H1 (cell line): Measurements from ENCODE around the gene FRMD4A. TPM values are rescaled to one million over a fixed set of nuclear protein-coding genes. Genes with fewer than 3 reads are reported as not detected.
A peak's percentile ranks its signal among the peaks of the same experiment; 100 is the strongest.

Experiments used
- CTCF ChIA-PET: fragments of 300-600 bp; sonication (Branson Sonifier 250); formaldehyde crosslinking; loops from one replicate; lab custom pipeline; 2021; ENCODE audit not compliant: partially characterized antibody; lab: Charles Lee
- POLR2A ChIA-PET: fragments of 300-600 bp; sonication (Branson Sonifier 250); formaldehyde crosslinking; loops from one replicate; lab custom pipeline; 2021; ENCODE audit warnings: inconsistent platforms; ENCODE audit not compliant: partially characterized antibody; lab: Charles Lee
- DNase-seq, 2 experiments: peaks; one replicate each; pipeline versions ENCODE4 v3.0.0 to v3.0.0-alpha.2; 2010 to 2022; ENCODE audit warnings: low spot score in 2 of 2, low read depth in 1 of 2, mixed read lengths in 1 of 2
- FAIRE-seq: peaks from 2 replicates; lab custom pipeline; 2011; peaks lifted over from hg19 to GRCh38; lab: Jason Lieb, UNC
- H2AFZ ChIP-seq: 2 replicates; pipeline ENCODE4 v1.8.1; 2012; ENCODE audit warnings: low read length, inconsistent platforms
- H2AK5ac ChIP-seq: 2 replicates; pipeline ENCODE4 v1.6.1; 2013; ENCODE audit warnings: low read depth, low read length
- H2BK120ac ChIP-seq: replicated peaks from 2 replicates; pipeline ENCODE3; 2013; ENCODE audit warnings: low read depth, low read length, inconsistent platforms
- H2BK12ac ChIP-seq: 2 replicates; pipeline ENCODE4 v1.6.1; 2013; ENCODE audit warnings: low read depth, low read length
- H2BK15ac ChIP-seq: 2 replicates; pipeline ENCODE4 v1.6.1; 2013; ENCODE audit warnings: low read length
- H2BK20ac ChIP-seq: 2 replicates; pipeline ENCODE4 v1.6.1; 2013; ENCODE audit warnings: low read length
- H2BK5ac ChIP-seq: 2 replicates; pipeline ENCODE4 v1.6.1; 2013; ENCODE audit warnings: low read depth, low read length
- H3K14ac ChIP-seq: 2 replicates; pipeline ENCODE4 v1.6.1; 2013; ENCODE audit warnings: inconsistent platforms; ENCODE audit not compliant: insufficient read length
- H3K18ac ChIP-seq: 2 replicates; pipeline ENCODE4 v1.6.1; 2013; ENCODE audit warnings: low read length; ENCODE audit errors: extremely low read depth
- H3K23ac ChIP-seq: 2 replicates; pipeline ENCODE4 v1.6.1; 2013; ENCODE audit warnings: inconsistent platforms; ENCODE audit not compliant: insufficient read length
- H3K23me2 ChIP-seq: 2 replicates; pipeline ENCODE4 v1.6.1; 2013; ENCODE audit warnings: low read depth, low read length
- H3K27ac ChIP-seq: 2 replicates; pipeline ENCODE4 v1.6.1; 2011; ENCODE audit warnings: low read depth, low read length, inconsistent platforms
- H3K27me3 ChIP-seq, 4 experiments: replicated peaks in 1 of 4; 1 replicate in 1 of 4; 2 replicates in 3 of 4; pipeline versions ENCODE4 v1.6.1 to v1.8.1; 2011 to 2013; ENCODE audit warnings: low read length in 3 of 4, mild to moderate bottlenecking in 3 of 4, inconsistent platforms in 2 of 4, mixed read lengths in 2 of 4, moderate library complexity in 1 of 4; ENCODE audit not compliant: control insufficient read depth in 3 of 4, insufficient read depth in 3 of 4; ENCODE audit errors: extremely low read depth in 1 of 4
- H3K36me3 ChIP-seq, 4 experiments: 2 replicates each; pipeline versions ENCODE4 v1.6.1 to v1.8.1; 2011 to 2013; ENCODE audit warnings: mild to moderate bottlenecking in 4 of 4, low read length in 3 of 4, moderate library complexity in 2 of 4, control low read depth in 1 of 4, inconsistent platforms in 1 of 4; ENCODE audit not compliant: insufficient read depth in 4 of 4, control insufficient read depth in 2 of 4
- H3K4ac ChIP-seq: replicated peaks from 2 replicates; pipeline ENCODE3; 2013; ENCODE audit warnings: low read length, low read depth, mixed read lengths, inconsistent platforms; ENCODE audit not compliant: insufficient read length
- H3K4me1 ChIP-seq, 4 experiments: replicated peaks in 1 of 4; 1 replicate in 1 of 4; 2 replicates in 3 of 4; pipeline versions ENCODE4 v1.6.1 to v1.8.1; 2011 to 2013; ENCODE audit warnings: low read length in 3 of 4, inconsistent platforms in 2 of 4, mixed read lengths in 1 of 4; ENCODE audit not compliant: insufficient read depth in 4 of 4, control insufficient read depth in 3 of 4
- H3K4me2 ChIP-seq, 2 experiments: 2 replicates each; pipeline versions ENCODE4 v1.6.1 to v1.8.1; 2011 to 2013; ENCODE audit warnings: low read depth in 2 of 2, low read length in 2 of 2, control low read depth in 1 of 2, inconsistent platforms in 1 of 2, mild to moderate bottlenecking in 1 of 2; ENCODE audit not compliant: insufficient read depth in 1 of 2
- H3K4me3 ChIP-seq, 4 experiments: fragments of 200-600, 300-600 bp in 1 of 4; sonication (generic), shearing (Covaris generic), sonication (Bioruptor Twin) in 1 of 4; 2 replicates each; pipeline versions ENCODE4 v1.5.1 to v1.8.1; 2011 to 2016; ENCODE audit warnings: low read length in 4 of 4, low read depth in 3 of 4, control low read depth in 2 of 4, inconsistent platforms in 2 of 4, mild to moderate bottlenecking in 2 of 4, mixed read lengths in 1 of 4, moderate library complexity in 1 of 4; ENCODE audit not compliant: insufficient read depth in 2 of 4; ENCODE audit errors: extremely low read depth in 1 of 4
- H3K56ac ChIP-seq: replicated peaks from 2 replicates; pipeline ENCODE3; 2013; ENCODE audit warnings: low read depth, mild to moderate bottlenecking, mixed read lengths, low read length, inconsistent platforms; ENCODE audit not compliant: insufficient read length
- H3K79me1 ChIP-seq: 2 replicates; pipeline ENCODE4 v1.6.1; 2013; ENCODE audit warnings: low read depth, low read length, control low read depth
- H3K79me2 ChIP-seq, 2 experiments: 2 replicates each; pipeline versions ENCODE4 v1.6.1 to v1.8.1; 2012 to 2013; ENCODE audit warnings: low read length in 2 of 2, mild to moderate bottlenecking in 2 of 2, inconsistent platforms in 1 of 2; ENCODE audit not compliant: insufficient read depth in 2 of 2, control insufficient read depth in 1 of 2
- H3K9ac ChIP-seq, 4 experiments: replicated peaks in 1 of 4; 1 replicate in 1 of 4; 2 replicates in 3 of 4; pipeline versions ENCODE4 v1.6.1 to v1.8.1; 2011 to 2013; ENCODE audit warnings: low read depth in 3 of 4, low read length in 3 of 4, control low read depth in 2 of 4, mild to moderate bottlenecking in 2 of 4, moderate library complexity in 2 of 4, inconsistent platforms in 1 of 4; ENCODE audit errors: extremely low read depth in 1 of 4
- H3K9me3 ChIP-seq, 2 experiments: 2 replicates each; pipeline versions ENCODE4 v1.6.1 to v1.8.1; 2012 to 2013; ENCODE audit warnings: mild to moderate bottlenecking in 2 of 2, moderate library complexity in 2 of 2, control low read depth in 1 of 2, inconsistent platforms in 1 of 2, low read depth in 1 of 2, low read length in 1 of 2, mixed read lengths in 1 of 2; ENCODE audit not compliant: insufficient read depth in 2 of 2
- H4K20me1 ChIP-seq, 2 experiments: replicated peaks in 1 of 2; 2 replicates each; pipeline versions ENCODE3 to v1.8.1; 2011 to 2013; ENCODE audit warnings: inconsistent platforms in 2 of 2, low read length in 2 of 2, mild to moderate bottlenecking in 1 of 2; ENCODE audit not compliant: insufficient read depth in 2 of 2, control insufficient read depth in 1 of 2
- H4K5ac ChIP-seq: 2 replicates; pipeline ENCODE4 v1.6.1; 2013; ENCODE audit warnings: low read length, low read depth, mixed read lengths, inconsistent platforms; ENCODE audit not compliant: insufficient read length
- H4K8ac ChIP-seq: 2 replicates; pipeline ENCODE4 v1.8.0; 2013; ENCODE audit warnings: mild to moderate bottlenecking, moderate library complexity, low read length, inconsistent platforms; ENCODE audit not compliant: insufficient read depth; ENCODE audit errors: extremely low read depth
- H4K91ac ChIP-seq: replicated peaks from 2 replicates; pipeline ENCODE3; 2013; ENCODE audit warnings: low read length, mixed read lengths, inconsistent platforms; ENCODE audit not compliant: insufficient read length
- BRCA1 ChIP-seq: IDR thresholded peaks from 2 replicates; pipeline ENCODE4 v1.6.1; 2012; ENCODE audit warnings: low read depth, low read length, improper control_type of control experiment
- NANOG ChIP-seq: IDR thresholded peaks from 2 replicates; pipeline ENCODE4 v1.6.1; 2011; ENCODE audit warnings: low read length, low read depth, mild to moderate bottlenecking, inconsistent platforms; ENCODE audit not compliant: insufficient read depth, poor library complexity, severe bottlenecking
- RNF2 ChIP-seq: fragments of 200-900, 300-1000 bp; sonication (generic); IDR thresholded peaks from 2 replicates; pipeline ENCODE4 v1.7.1; 2016; ENCODE audit warnings: borderline replicate concordance, low read depth, mild to moderate bottlenecking, antibody characterized with exemption, low read length; ENCODE audit not compliant: poor library complexity, severe bottlenecking; ENCODE audit errors: missing control alignments
- TEAD4 ChIP-seq: IDR thresholded peaks from 2 replicates; pipeline ENCODE4 v1.6.1; 2012; ENCODE audit warnings: low read depth, low read length, inconsistent platforms, mixed read lengths
- WGBS, 2 experiments: shearing (Covaris generic) in 1 of 2; methylation state at CpG; one replicate each; pipeline versions ENCODE4 v1.1.6 to v1.1.7; 2013 to 2015; ENCODE audit warnings: low lambda C conversion rate in 2 of 2, mixed read lengths in 2 of 2, inconsistent platforms in 1 of 2, low coverage in 1 of 2, missing lambda C conversion rate in 1 of 2; ENCODE audit not compliant: insufficient replicate concordance in 2 of 2, insufficient coverage in 1 of 2, insufficient read length in 1 of 2; ENCODE audit errors: extremely low coverage in 1 of 2, missing lambda C conversion rate in 1 of 2; 5-methylcytosine and 5-hydroxymethylcytosine counted together
- polyA plus RNA-seq, 7 experiments: library from polyadenylated mRNA; depleted of rRNA in 3 of 7; stranded (reverse) in 5 of 7; unstranded in 2 of 7; fragments of >200 nt in 5 of 7; fragments of 200-250 nt in 2 of 7; gene quantifications; 1 replicate in 5 of 7; 2 replicates in 1 of 7; 4 replicates in 1 of 7; pipeline versions ENCODE4 v1.2.1 to v1.2.3, GENCODE V29; 2011 to 2013; ENCODE audit warnings: missing spikeins in 2 of 7, mixed read lengths in 2 of 7
- total RNA-seq: library from RNA; stranded (reverse); fragmentation: NEBNext Ultra II Directional; extraction: Animal tissue kit (Norgen Biotek cat#: 25700); gene quantifications from 2 replicates; pipeline ENCODE4 v1.2.1, GENCODE V29; 2021

FRMD4A gene
- total and polyA plus RNA-seq, 2 of the 8 experiments (the other 6 are each of a cell fraction or from before 2014, with no cell fraction given), result 38.6 to 39.6 TPM

DNA sequence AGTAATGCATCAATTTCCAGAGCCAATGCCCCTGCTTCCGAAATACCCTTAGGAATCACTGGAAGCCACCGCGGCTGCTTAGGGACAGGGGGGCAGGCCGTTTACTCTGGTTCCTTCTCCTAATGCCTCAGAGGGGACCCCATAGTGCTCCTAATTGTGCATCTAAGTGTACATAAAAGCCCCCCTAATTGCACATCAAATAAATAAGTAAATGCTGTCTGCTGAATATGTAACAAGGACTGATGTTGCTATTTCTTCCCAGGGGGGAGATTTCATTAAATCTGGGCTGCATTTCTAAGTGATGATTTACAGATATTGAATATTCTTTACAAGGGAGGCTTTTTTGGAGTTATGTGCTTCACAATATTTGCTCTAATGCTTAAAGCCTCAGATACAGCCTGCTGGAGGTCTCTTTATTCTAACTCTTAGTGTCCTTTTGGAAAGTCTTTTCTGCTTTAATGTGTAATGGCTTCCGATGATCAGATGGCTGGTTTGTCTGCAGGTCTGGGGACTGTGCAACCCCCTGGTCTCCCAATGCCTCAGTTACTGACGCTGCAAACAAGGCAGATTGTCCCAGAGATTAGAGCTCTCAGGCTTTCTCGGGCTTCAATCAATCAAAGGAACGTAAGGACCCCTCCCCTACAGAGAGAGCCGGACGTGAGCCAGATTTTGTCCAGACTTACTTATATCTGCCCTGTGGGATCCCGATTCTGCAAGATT is 601.0 kb downstream of the FRMD4A start:
- CTCF ChIA-PET, result no interaction called here

More for the DNA sequence above, 601.0 kb downstream of the FRMD4A start:
- Histone ChIP-seq H2BK15ac (no peak overlapping the region), H3K4me3 (no peak overlapping the region; a peak in 1 of 8 replicates), H4K91ac (no peak overlapping the region), H3K79me2 (no peaks in the 10 kb centered on the region), H2BK5ac (no peak overlapping the region), H3K23me2 (no peaks in the 10 kb centered on the region), H4K8ac (no peak overlapping the region), H4K20me1 (no peaks in the 10 kb centered on the region), H3K4me2 (no peak overlapping the region), H3K9ac (no peak overlapping the region), H2BK120ac (no peak overlapping the region), H3K4me1 (peaks cover 0 to under 1% (median 0%) of the 10 kb centered on the region in 4 experiments; a peak in 2 of 7 replicates), H2AFZ (no peak overlapping the region), H3K36me3 (peaks cover 0 to 3% (median 0%) of the 10 kb centered on the region in 4 experiments; a peak in 1 of 8 replicates), H2AK5ac (no peak overlapping the region), H3K9me3 (no peaks in the 10 kb centered on the region), H2BK20ac (no peak overlapping the region), H3K14ac (no peak overlapping the region), H3K56ac (no peak overlapping the region), H3K27me3 (no peaks in the 10 kb centered on the region), H3K4ac (no peak overlapping the region), H4K5ac (no peak overlapping the region), H2BK12ac (0 out of 2 replicates have a peak overlapping the region, but pooled peaks have one; percentile 17), H3K79me1 (no peaks in the 10 kb centered on the region), H3K23ac (no peak overlapping the region), H3K27ac (no peak overlapping the region), H3K18ac (no peak overlapping the region)
- POLR2A ChIA-PET, result no interaction called here
- DNase-seq (no peak), FAIRE-seq (no peak)
- 94% methylated on average over 11 of the region's 11 CpGs; no CpG with 5 or more reads in 1 of the 2 experiments for WGBS, 2 experiments
- TF ChIP-seq NANOG (no peak), TEAD4 (no peak), BRCA1 (no peak), RNF2 (no peak)
